HFFc6 (cell line): Measurements from ENCODE around the gene ARF6. TPM values are rescaled to one million over a fixed set of nuclear protein-coding genes. Genes with fewer than 3 reads are reported as not detected.

Experiments used
- DNase-seq: peaks from one replicate; pipeline ENCODE4 v3.0.0-alpha.2; 2018
- H3K27ac Mint-ChIP-seq: 2 replicates; pipeline ENCODE4 v1.8.0; 2020; ENCODE audit warnings: mild to moderate bottlenecking, mixed read lengths
- H3K27me3 Mint-ChIP-seq: 2 replicates; pipeline ENCODE4 v1.8.0; 2021; ENCODE audit warnings: mild to moderate bottlenecking, moderate library complexity, mixed read lengths; ENCODE audit not compliant: insufficient read depth
- H3K36me3 Mint-ChIP-seq: 2 replicates; pipeline ENCODE4 v1.8.0; 2021; ENCODE audit warnings: low read depth, mixed read lengths
- H3K4me1 Mint-ChIP-seq: 2 replicates; pipeline ENCODE4 v1.8.0; 2020; ENCODE audit warnings: low read depth, mixed read lengths
- H3K4me3 Mint-ChIP-seq: 2 replicates; pipeline ENCODE4 v1.8.0; 2020; ENCODE audit warnings: mild to moderate bottlenecking, moderate library complexity, mixed read lengths
- H3K9me3 Mint-ChIP-seq: 2 replicates; pipeline ENCODE4 v1.8.0; 2020; ENCODE audit warnings: mild to moderate bottlenecking, mixed read lengths
- total RNA-seq, 6 experiments: library from RNA; stranded (reverse); fragmentation: NEBNext Ultra II Directional; extraction: Animal tissue kit (Norgen Biotek cat#: 25700); gene quantifications; 2 replicates in 1 of 6; 3 replicates in 5 of 6; pipeline ENCODE4 v1.2.3, GENCODE V29; 2021
- TF ChIP-seq, protein P1 (sequence below): fragments of 200-600 bp; sonication (generic); IDR thresholded peaks from 2 replicates; pipeline ENCODE4 v1.5.0; 2021; ENCODE audit warnings: antibody characterized with exemption, mild to moderate bottlenecking

Gene ARF6
- total RNA-seq, 6 experiments from 2014 or later: 92.2 to 111 (median 94.7) TPM

DNA sequence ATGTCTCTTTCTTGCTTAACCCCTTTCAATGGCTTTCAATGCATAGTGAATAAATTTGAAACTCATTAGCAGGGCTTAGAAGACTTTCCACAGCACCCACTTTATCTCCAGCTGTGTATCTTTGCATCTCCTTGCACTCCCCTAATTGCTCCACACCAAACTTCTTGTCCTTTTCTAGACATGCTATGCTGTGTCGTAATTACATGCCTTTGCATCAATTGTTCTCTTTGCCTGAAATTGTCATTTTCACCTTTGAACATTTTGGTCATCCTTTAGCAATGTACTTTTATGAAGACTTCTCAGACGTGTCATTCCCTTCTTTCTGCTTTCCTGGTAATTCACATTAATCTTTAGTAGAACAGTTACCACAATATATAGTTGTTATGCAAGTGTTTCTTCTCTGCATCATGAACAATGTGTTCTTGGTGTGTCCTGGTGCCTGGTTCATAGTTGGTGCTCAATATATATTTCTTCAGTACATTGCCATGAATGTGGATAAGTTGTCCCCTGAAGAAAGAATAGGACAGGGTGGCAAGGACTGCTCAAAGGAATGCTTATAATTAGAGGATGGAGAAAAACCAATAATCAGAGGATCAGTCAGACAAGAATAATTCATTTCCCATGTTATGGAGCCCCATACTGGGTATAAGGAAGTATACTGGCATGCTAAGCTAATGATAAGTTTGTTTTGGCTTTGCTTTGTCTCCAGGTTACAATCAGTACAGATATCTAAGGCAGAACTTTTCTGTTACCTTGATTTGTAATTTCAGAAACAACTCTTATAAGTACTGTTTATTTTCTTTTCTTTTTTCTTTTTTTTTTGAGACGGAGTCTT is 27.2 kb downstream of the ARF6 start:
- H3K4me1 Mint-ChIP-seq: peaks cover 21% of the 10 kb centered on the region
- H3K4me3 Mint-ChIP-seq: no peak overlapping the region
- H3K27ac Mint-ChIP-seq: no peak overlapping the region
- no peaks in the 10 kb centered on the region for H3K9me3 Mint-ChIP-seq
- H3K27me3 Mint-ChIP-seq: no peaks in the 10 kb centered on the region
- TF ChIP-seq, protein P1, sequence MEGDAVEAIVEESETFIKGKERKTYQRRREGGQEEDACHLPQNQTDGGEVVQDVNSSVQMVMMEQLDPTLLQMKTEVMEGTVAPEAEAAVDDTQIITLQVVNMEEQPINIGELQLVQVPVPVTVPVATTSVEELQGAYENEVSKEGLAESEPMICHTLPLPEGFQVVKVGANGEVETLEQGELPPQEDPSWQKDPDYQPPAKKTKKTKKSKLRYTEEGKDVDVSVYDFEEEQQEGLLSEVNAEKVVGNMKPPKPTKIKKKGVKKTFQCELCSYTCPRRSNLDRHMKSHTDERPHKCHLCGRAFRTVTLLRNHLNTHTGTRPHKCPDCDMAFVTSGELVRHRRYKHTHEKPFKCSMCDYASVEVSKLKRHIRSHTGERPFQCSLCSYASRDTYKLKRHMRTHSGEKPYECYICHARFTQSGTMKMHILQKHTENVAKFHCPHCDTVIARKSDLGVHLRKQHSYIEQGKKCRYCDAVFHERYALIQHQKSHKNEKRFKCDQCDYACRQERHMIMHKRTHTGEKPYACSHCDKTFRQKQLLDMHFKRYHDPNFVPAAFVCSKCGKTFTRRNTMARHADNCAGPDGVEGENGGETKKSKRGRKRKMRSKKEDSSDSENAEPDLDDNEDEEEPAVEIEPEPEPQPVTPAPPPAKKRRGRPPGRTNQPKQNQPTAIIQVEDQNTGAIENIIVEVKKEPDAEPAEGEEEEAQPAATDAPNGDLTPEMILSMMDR: no peak
- no peak for DNase-seq
- H3K36me3 Mint-ChIP-seq: no peaks in the 10 kb centered on the region

GRCh38 chr14:49920935-49921334 is 28.1 kb downstream of the ARF6 start:
- Mint-ChIP-seq H3K36me3 (no peaks in the 10 kb centered on the region), H3K4me3 (no peak overlapping the region), H3K9me3 (no peaks in the 10 kb centered on the region), H3K27me3 (no peaks in the 10 kb centered on the region), H3K4me1 (peaks cover 13% of the 10 kb centered on the region; the same call in 1 of the 2 replicates), H3K27ac (no peak overlapping the region)
- TF ChIP-seq, protein P1: no peak
- no peak for DNase-seq

DNA sequence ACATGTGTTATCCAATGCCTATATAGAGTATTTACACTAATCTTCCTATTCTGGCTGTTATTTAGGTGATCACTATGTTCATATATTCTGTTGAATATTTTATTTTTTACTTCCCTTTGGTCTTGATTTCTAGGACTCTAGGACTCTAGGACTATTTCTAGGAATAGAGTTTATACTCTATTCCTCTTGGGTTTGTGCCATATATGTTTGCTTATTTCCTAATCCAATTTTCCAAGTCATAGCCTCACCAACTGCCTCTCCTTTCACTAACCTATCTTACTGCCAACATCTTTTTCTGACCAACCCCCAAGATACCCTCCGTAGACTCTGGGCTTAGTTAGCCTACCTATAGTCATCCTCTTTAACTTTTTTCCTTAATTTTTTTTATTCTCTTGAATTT is 28.5 kb downstream of the ARF6 start:
- DNase-seq: no peak
- Mint-ChIP-seq H3K36me3 (no peaks in the 10 kb centered on the region), H3K9me3 (no peaks in the 10 kb centered on the region), H3K27me3 (no peaks in the 10 kb centered on the region), H3K4me1 (peaks cover 13% of the 10 kb centered on the region; the same call in 1 of the 2 replicates), H3K4me3 (no peak overlapping the region), H3K27ac (no peak overlapping the region)
- TF ChIP-seq, protein P1: no peak

GRCh38 chr14:49923442-49923841 is 30.6 kb downstream of the ARF6 start:
- DNase-seq: no peak
- Mint-ChIP-seq H3K27ac (no peak overlapping the region), H3K9me3 (no peaks in the 10 kb centered on the region), H3K27me3 (no peaks in the 10 kb centered on the region), H3K36me3 (no peaks in the 10 kb centered on the region), H3K4me1 (peaks cover 13% of the 10 kb centered on the region; the same call in 1 of the 2 replicates), H3K4me3 (no peak overlapping the region)
- TF ChIP-seq, protein P1: no peak

- Mint-ChIP-seq H3K4me3 (no peak overlapping the region), H3K36me3 (no peaks in the 10 kb centered on the region), H3K4me1 (peaks cover 13% of the 10 kb centered on the region; the same call in 1 of the 2 replicates), H3K27me3 (no peaks in the 10 kb centered on the region), H3K27ac (no peak overlapping the region), H3K9me3 (no peaks in the 10 kb centered on the region)
- no peak for DNase-seq
- TF ChIP-seq, protein P1: no peak
These were observed 31.0 kb downstream of the ARF6 start for GRCh38 chr14:49923881-49924280.
